Measurements from ENCODE around the gene C16orf82. TPM values are rescaled to one million over a fixed set of nuclear protein-coding genes. Genes with fewer than 3 reads are reported as not detected.

C16orf82 gene
- total RNA-seq, 4 donors from 2014 or later: not detected

DNA sequence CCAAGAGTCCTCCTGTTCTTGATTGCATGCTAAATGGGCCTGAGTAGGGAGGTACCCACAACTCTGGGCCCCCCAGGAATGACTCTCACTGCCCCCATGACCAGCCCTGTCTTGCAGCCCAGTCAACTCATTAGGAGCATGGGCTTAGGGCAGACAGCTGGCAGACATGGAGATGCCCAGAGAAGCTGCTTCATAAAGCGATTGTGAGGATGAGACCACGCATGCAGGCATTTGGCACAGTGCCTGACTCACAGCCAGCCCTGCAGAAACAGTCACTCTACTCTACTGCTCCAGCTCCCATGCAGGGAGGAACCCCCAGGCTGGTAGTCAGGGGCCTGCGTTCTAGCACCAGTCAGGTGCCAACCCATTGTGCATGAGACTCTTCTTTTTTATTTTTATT is 8.4 kb upstream of the C16orf82 start:
- TF ChIP-seq POLR2A (IDR thresholded peaks at IDR 0.05): no peak
- TF ChIP-seq, protein P1, sequence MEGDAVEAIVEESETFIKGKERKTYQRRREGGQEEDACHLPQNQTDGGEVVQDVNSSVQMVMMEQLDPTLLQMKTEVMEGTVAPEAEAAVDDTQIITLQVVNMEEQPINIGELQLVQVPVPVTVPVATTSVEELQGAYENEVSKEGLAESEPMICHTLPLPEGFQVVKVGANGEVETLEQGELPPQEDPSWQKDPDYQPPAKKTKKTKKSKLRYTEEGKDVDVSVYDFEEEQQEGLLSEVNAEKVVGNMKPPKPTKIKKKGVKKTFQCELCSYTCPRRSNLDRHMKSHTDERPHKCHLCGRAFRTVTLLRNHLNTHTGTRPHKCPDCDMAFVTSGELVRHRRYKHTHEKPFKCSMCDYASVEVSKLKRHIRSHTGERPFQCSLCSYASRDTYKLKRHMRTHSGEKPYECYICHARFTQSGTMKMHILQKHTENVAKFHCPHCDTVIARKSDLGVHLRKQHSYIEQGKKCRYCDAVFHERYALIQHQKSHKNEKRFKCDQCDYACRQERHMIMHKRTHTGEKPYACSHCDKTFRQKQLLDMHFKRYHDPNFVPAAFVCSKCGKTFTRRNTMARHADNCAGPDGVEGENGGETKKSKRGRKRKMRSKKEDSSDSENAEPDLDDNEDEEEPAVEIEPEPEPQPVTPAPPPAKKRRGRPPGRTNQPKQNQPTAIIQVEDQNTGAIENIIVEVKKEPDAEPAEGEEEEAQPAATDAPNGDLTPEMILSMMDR (IDR thresholded peaks at IDR 0.05 in 4 of 5, conservative IDR thresholded peaks at IDR 0.05 in 1 of 5): no peak
- Histone ChIP-seq H3K4me1 (no peaks in the 10 kb centered on the region), H3K4me3 (no peak overlapping the region), H3K36me3 (no peaks in the 10 kb centered on the region), H3K27me3 (no peaks in the 10 kb centered on the region), H3K9me3 (no peaks in the 10 kb centered on the region), H3K27ac (no peak overlapping the region)
- no peak for DNase-seq
- in situ Hi-C loops (cut with MboI; ENCODE audit: low sequenced_read_pairs in 4 of 4): no loop called here
- ATAC-seq: no peak
- intact Hi-C loops (cut with DNase I; ENCODE audit: low total_unique reads): no loop called here

DNA sequence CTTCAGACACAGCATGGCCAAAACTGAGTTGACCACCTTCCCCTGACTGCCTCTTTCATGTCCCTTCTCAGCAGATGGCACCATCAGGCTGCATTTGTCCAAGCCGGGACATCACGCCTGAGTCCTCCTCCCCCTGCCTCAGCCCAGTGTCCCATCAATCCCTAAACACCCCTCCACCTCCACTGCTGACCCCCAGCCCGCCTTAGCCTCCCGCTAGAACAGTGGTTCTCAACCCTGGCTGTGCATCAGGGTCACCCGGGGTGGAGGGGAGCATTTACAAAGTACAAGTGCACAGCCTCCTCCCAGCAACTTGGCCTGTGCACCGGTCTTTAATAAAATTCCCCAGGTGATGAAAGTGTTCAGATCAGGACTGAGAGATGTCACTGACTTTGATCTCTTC is 4.0 kb downstream of the C16orf82 start:
- intact Hi-C loops (cut with DNase I; ENCODE audit: low total_unique reads) (no loop called here), in situ Hi-C loops (cut with MboI; ENCODE audit: low sequenced_read_pairs in 4 of 4) (no loop called here)
- H3K36me3 ChIP-seq: no peaks in the 10 kb centered on the region
- TF ChIP-seq, protein P1 (IDR thresholded peaks at IDR 0.05 in 4 of 5, conservative IDR thresholded peaks at IDR 0.05 in 1 of 5): no peak
- TF ChIP-seq POLR2A (IDR thresholded peaks at IDR 0.05): no peak
- DNase-seq: no peak
- H3K27me3 ChIP-seq: no peaks in the 10 kb centered on the region
- H3K27ac ChIP-seq: no peak overlapping the region
- no peak overlapping the region for H3K4me3 ChIP-seq
- no peaks in the 10 kb centered on the region for H3K4me1 ChIP-seq
- H3K9me3 ChIP-seq: no peaks in the 10 kb centered on the region
- ATAC-seq: no peak

DNA sequence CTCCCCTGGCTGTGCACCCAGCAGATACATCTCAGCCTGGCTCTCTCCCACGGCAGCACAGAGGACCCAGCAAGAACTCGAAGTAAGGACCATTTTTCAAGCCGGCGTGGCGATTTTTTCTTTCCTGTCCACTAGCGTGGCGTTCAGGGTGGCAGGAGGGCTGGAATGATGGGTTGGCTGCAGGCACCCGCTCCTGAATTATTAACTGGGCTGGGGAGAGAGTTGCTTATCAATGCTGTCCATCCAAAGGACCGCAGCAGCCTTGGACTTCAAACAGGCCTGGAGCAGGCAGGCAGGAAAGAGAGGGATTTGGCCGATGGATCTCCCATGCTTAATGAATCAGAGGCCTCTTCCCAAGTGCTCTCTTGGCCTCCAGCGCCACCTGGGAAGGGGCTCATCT is 7.0 kb downstream of the C16orf82 start:
- Histone ChIP-seq H3K9me3 (no peaks in the 10 kb centered on the region), H3K36me3 (no peaks in the 10 kb centered on the region), H3K4me1 (no peaks in the 10 kb centered on the region), H3K4me3 (no peak overlapping the region), H3K27ac (no peak overlapping the region), H3K27me3 (no peaks in the 10 kb centered on the region)
- in situ Hi-C loops (cut with MboI; ENCODE audit: low sequenced_read_pairs in 4 of 4): no loop called here
- ATAC-seq (no peak), DNase-seq (no peak)
- TF ChIP-seq POLR2A (IDR thresholded peaks at IDR 0.05): no peak
- TF ChIP-seq, protein P1 (IDR thresholded peaks at IDR 0.05 in 4 of 5, conservative IDR thresholded peaks at IDR 0.05 in 1 of 5): no peak
- intact Hi-C loops (cut with DNase I; ENCODE audit: low total_unique reads): no loop called here

DNA sequence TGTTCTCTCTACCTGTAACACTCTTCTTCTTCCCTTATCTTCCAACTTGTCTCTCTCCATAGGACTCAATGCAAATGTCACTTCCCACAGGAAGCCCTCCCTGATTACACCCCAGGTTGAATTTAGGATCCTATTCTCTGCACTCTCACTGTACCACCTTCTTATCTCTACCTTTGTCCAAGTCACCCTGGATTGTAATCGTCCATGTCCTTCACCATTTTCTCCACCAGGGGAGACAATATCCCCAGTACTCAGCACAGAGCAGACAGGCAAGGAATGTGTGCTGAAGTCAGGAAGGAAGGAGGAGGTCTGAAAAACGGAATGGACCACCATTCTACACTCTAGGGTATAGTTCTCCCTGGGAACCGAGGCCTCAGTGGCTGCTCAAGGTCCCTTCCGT is 14.2 kb downstream of the C16orf82 start:
- no peak overlapping the region for H3K27ac ChIP-seq
- DNase-seq: no peak
- no peak for ATAC-seq
- no peaks in the 10 kb centered on the region for H3K27me3 ChIP-seq
- in situ Hi-C loops (cut with MboI; ENCODE audit: low sequenced_read_pairs in 4 of 4) (loop anchor here in 1 of 4 donors (25.0 kb wide), 1 partner anchor 106 kb away; no protein-coding TSS in a partner anchor), intact Hi-C loops (cut with DNase I; ENCODE audit: low total_unique reads) (no loop called here)
- H3K36me3 ChIP-seq: no peaks in the 10 kb centered on the region
- no peak overlapping the region for H3K4me3 ChIP-seq
- no peaks in the 10 kb centered on the region for H3K9me3 ChIP-seq
- no peaks in the 10 kb centered on the region for H3K4me1 ChIP-seq
- TF ChIP-seq POLR2A (IDR thresholded peaks at IDR 0.05): no peak
- TF ChIP-seq, protein P1 (IDR thresholded peaks at IDR 0.05 in 4 of 5, conservative IDR thresholded peaks at IDR 0.05 in 1 of 5): peak in 1 of 5 experiments; percentile 16

DNA sequence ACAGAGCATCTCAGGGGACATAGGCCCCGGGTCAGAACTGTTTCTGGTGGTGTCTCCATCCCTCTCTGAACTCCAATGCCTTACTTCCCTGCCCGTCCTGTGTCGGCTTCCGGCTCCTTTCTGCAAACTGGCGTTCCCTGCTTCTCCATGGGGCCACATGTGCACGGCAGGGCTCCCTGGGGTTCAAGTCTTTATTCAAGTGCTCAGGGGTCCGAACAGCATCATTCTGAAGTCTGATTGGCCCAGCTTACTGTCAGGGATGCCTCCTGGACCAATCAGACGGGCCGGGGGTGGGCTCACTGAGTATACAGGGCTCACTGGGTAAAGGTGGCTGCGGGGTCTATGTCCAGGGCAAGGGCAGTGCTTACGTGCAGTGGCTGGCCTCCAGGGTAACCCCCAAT is 17.1 kb downstream of the C16orf82 start:
- no peak overlapping the region for H3K4me3 ChIP-seq
- in situ Hi-C loops (cut with MboI; ENCODE audit: low sequenced_read_pairs in 4 of 4) (loop anchor here in 1 of 4 donors (25.0 kb wide), 1 partner anchor 103 kb away; no protein-coding TSS in a partner anchor), intact Hi-C loops (cut with DNase I; ENCODE audit: low total_unique reads) (no loop called here)
- no peak for ATAC-seq
- TF ChIP-seq, protein P1 (IDR thresholded peaks at IDR 0.05 in 4 of 5, conservative IDR thresholded peaks at IDR 0.05 in 1 of 5): no peak
- no peak for TF ChIP-seq POLR2A (IDR thresholded peaks at IDR 0.05)
- no peaks in the 10 kb centered on the region for H3K4me1 ChIP-seq
- no peak for DNase-seq
- no peaks in the 10 kb centered on the region for H3K27me3 ChIP-seq
- H3K36me3 ChIP-seq: no peaks in the 10 kb centered on the region
- no peaks in the 10 kb centered on the region for H3K9me3 ChIP-seq
- no peak overlapping the region for H3K27ac ChIP-seq

Data from gastrocnemius medialis (tissue), 4 donors.